ENCODE results near the gene KCNG1. TPM values are rescaled to one million over a fixed set of nuclear protein-coding genes. Genes with fewer than 3 reads are reported as not detected.
"Not testable (repeated sequence)": the region's sequence is repeated elsewhere in the genome, so short reads cannot be mapped to it uniquely, and the experiment has no call there.

KCNG1 gene
- total RNA-seq, 1 donor from 2014 or later = 78.8 TPM

- DNase-seq (ENCODE audit: extremely low spot score, unreplicated experiment) = no peak
- Mint-ChIP-seq H3K9me3 (no peaks in the 10 kb centered on the region), H3K36me3 (no peaks in the 10 kb centered on the region), H3K27ac (no peak overlapping the region), H3K27me3 (no peaks in the 10 kb centered on the region), H3K4me1 (ENCODE audit: unreplicated experiment) (peaks cover 24% of the 10 kb centered on the region), H3K4me3 (no peak overlapping the region)
- TF ChIP-seq CTCF (conservative IDR thresholded peaks at IDR 0.05) = no peak
Measured at GRCh38 chr20:51050531-51051075, 27.7 kb upstream of the KCNG1 start.

DNA sequence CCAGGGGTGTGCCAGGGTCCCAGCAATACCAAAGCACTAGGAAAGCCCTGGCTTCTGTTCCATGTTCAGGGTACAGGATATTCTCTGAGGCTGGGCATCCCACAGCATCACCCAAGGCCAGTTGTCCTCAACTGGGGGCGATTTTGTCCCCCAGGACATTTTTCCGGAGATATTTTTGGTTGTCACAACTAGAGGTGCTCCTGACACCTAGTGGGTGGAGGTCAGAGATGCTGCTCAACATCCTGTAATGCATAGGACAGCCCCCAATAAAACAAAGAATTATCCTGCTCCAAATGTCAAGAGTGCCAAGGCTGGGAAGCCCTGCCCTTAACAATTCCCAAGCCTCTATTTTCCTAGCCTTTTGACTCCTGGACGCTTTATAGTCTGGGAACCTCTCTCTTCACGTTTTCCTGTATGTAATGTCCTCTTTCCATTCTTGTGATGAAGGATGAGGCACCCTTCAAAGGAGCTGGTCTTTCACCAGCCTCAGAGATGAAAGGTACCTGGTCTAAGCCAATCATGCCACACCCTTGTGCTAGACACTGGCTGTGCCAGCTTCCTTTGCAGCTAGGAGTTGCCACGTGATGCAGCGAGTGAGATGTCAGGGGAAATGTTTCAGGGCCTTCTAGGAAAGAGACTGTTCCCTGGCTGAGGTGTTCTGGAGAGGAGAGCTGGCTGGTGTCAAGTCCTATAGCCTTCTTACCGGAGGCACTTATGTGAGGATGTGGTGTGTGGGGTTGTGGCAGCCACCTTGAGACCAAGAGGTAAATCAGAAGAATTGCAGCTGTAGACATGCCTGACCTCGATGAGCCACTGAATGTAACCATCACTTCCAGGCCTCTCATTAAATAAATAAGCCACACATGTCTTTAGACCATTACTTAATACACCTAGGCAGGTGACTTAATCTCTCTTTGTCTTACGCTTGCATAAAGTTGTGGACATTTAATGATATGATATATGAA, 23.4 kb upstream of the KCNG1 start:
- Mint-ChIP-seq H3K27ac (no peak overlapping the region), H3K27me3 (no peaks in the 10 kb centered on the region)

DNA sequence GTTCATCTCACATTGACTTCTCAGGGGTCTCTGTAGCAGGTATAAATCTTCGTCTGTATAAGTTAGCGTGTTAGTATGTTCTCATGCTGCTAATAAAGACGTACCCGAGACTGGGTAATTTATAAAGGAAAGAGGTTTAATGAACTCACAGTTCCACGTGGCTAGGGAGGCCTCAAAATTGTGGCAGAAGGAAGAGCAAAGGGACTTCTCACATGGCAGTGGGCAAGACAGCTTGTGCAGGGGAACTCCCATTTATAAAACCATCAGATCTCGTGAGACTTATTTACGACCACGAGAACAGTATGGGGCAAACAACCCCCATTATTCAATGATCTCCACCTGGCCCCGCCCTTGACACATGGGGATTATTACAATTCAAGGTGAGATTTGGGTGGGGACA, 22.6 kb upstream of the KCNG1 start:
- not testable (repeated sequence) for H3K27me3 Mint-ChIP-seq; H3K4me3 Mint-ChIP-seq; H3K36me3 Mint-ChIP-seq; H3K27ac Mint-ChIP-seq; DNase-seq (ENCODE audit: extremely low spot score, unreplicated experiment); H3K9me3 Mint-ChIP-seq; H3K4me1 Mint-ChIP-seq (ENCODE audit: unreplicated experiment)

More for the DNA sequence above, 23.4 kb upstream of the KCNG1 start:
- no peak for TF ChIP-seq CTCF (conservative IDR thresholded peaks at IDR 0.05)
- no peak for DNase-seq (ENCODE audit: extremely low spot score, unreplicated experiment)
- Mint-ChIP-seq H3K9me3 (no peaks in the 10 kb centered on the region), H3K4me1 (ENCODE audit: unreplicated experiment) (peaks cover 15% of the 10 kb centered on the region), H3K4me3 (no peak overlapping the region), H3K36me3 (no peaks in the 10 kb centered on the region)

DNA sequence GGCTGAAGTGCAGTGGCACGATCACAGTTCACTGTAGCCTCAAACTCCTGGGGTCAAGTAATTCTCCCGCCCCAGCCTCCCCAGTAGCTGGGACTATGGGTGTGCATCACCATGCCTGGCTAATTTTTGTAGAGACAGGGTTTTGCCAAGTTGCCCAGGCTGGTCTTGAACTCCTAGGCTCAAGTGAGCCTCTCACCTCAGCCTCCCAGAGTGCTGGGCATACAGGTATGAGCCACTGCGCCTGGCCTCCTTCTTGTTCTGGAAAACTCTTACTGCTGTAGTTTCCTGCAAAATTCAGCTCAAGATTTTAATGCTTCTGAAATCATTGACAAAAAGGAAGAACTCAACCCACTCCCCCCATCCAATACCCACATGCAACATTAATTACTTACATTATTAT, 21.9 kb upstream of the KCNG1 start:
- Mint-ChIP-seq H3K4me3 (no peak overlapping the region), H3K4me1 (ENCODE audit: unreplicated experiment) (no peaks in the 10 kb centered on the region), H3K36me3 (no peaks in the 10 kb centered on the region), H3K27ac (no peak overlapping the region), H3K27me3 (no peaks in the 10 kb centered on the region), H3K9me3 (no peaks in the 10 kb centered on the region)
- TF ChIP-seq CTCF (conservative IDR thresholded peaks at IDR 0.05) = no peak
- no peak for DNase-seq (ENCODE audit: extremely low spot score, unreplicated experiment)

GRCh38 chr20:51043811-51044210, 20.9 kb upstream of the KCNG1 start:
- H3K9me3 Mint-ChIP-seq = no peaks in the 10 kb centered on the region
- H3K4me1 Mint-ChIP-seq (ENCODE audit: unreplicated experiment) = no peaks in the 10 kb centered on the region
- H3K36me3 Mint-ChIP-seq = no peaks in the 10 kb centered on the region
- no peak for DNase-seq (ENCODE audit: extremely low spot score, unreplicated experiment)
- no peak overlapping the region for H3K4me3 Mint-ChIP-seq
- no peaks in the 10 kb centered on the region for H3K27me3 Mint-ChIP-seq
- no peak overlapping the region for H3K27ac Mint-ChIP-seq
- no peak for TF ChIP-seq CTCF (conservative IDR thresholded peaks at IDR 0.05)

- peak; percentile 62 for TF ChIP-seq CTCF (conservative IDR thresholded peaks at IDR 0.05)
- Mint-ChIP-seq H3K27ac (no peak overlapping the region), H3K9me3 (no peaks in the 10 kb centered on the region), H3K27me3 (no peaks in the 10 kb centered on the region), H3K36me3 (no peaks in the 10 kb centered on the region), H3K4me1 (ENCODE audit: unreplicated experiment) (no peaks in the 10 kb centered on the region), H3K4me3 (no peak overlapping the region)
- DNase-seq (ENCODE audit: extremely low spot score, unreplicated experiment) = no peak
Measured at GRCh38 chr20:51042657-51043247, 19.8 kb upstream of the KCNG1 start.
